Stimulated activated CD4-positive, alpha-beta T cell treated with anti-CD3 and anti-CD28 coated beads, Interleukin-1b, Interleukin-23, amount 100 ng/mL, for 24 hours (primary cell): ENCODE results near the gene TNS2.
"Not testable (repeated sequence)": the region's sequence is repeated elsewhere in the genome, so short reads cannot be mapped to it uniquely, and the experiment has no call there.

Experiments used
- DNase-seq, 4 experiments: peaks; one replicate each; pipeline ENCODE4 v3.0.0-alpha.2; 2020; ENCODE audit warnings: low read depth in 4 of 4, low spot score in 1 of 4

TNS2 gene, protein sequence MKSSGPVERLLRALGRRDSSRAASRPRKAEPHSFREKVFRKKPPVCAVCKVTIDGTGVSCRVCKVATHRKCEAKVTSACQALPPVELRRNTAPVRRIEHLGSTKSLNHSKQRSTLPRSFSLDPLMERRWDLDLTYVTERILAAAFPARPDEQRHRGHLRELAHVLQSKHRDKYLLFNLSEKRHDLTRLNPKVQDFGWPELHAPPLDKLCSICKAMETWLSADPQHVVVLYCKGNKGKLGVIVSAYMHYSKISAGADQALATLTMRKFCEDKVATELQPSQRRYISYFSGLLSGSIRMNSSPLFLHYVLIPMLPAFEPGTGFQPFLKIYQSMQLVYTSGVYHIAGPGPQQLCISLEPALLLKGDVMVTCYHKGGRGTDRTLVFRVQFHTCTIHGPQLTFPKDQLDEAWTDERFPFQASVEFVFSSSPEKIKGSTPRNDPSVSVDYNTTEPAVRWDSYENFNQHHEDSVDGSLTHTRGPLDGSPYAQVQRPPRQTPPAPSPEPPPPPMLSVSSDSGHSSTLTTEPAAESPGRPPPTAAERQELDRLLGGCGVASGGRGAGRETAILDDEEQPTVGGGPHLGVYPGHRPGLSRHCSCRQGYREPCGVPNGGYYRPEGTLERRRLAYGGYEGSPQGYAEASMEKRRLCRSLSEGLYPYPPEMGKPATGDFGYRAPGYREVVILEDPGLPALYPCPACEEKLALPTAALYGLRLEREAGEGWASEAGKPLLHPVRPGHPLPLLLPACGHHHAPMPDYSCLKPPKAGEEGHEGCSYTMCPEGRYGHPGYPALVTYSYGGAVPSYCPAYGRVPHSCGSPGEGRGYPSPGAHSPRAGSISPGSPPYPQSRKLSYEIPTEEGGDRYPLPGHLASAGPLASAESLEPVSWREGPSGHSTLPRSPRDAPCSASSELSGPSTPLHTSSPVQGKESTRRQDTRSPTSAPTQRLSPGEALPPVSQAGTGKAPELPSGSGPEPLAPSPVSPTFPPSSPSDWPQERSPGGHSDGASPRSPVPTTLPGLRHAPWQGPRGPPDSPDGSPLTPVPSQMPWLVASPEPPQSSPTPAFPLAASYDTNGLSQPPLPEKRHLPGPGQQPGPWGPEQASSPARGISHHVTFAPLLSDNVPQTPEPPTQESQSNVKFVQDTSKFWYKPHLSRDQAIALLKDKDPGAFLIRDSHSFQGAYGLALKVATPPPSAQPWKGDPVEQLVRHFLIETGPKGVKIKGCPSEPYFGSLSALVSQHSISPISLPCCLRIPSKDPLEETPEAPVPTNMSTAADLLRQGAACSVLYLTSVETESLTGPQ (N-terminal part only)

GRCh38 chr12:53049571-53050318 lies at the start of gene TNS2:
Gene TNS2 (plus strand): TSS chr12:53050065. CDS start chr12:53050186, 121 bp downstream.
- DNase-seq = no peak

GRCh38 chr12:53004178-53004577 lies 45.7 kb upstream of the TNS2 start:
- no peak for DNase-seq

GRCh38 chr12:53004582-53004981 lies 45.3 kb upstream of the TNS2 start:
- no peak for DNase-seq

DNA sequence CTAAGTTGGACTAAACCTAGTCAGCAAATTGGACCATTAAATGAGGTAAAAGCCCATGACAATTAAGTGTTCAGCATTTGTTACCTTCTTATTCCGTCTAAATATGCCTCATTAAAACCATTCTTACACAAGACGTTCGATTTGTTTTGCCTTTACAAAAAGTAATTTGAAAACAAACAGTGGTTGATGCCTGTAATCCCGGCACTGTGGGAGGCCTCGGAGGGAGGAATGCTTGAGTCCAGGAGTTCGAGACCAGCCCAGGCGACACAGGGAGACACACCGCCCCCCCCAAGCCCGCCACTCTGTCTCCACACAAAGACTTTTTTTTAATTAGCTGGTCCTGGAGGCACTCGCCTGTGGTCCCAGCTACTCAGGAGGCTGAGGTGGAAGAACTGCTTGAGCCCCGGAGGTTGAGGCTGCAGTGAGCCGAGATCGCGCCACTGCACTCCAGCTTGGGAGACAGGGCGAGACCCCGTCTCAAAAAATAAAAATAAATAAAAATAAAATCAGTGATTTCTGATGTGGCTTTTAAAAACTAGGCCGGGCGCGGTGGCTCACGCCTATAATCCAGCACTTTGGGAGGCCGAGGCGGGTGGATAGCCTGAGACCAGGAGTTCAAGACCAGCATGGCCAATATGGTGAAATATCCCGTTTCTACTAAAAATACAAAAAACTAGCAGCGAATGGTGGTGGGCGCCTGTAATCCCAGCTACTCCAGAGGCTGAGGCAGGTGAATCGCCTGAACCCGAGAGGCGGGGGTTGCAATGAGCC lies 44.5 kb upstream of the TNS2 start:
- no peak for DNase-seq

DNA sequence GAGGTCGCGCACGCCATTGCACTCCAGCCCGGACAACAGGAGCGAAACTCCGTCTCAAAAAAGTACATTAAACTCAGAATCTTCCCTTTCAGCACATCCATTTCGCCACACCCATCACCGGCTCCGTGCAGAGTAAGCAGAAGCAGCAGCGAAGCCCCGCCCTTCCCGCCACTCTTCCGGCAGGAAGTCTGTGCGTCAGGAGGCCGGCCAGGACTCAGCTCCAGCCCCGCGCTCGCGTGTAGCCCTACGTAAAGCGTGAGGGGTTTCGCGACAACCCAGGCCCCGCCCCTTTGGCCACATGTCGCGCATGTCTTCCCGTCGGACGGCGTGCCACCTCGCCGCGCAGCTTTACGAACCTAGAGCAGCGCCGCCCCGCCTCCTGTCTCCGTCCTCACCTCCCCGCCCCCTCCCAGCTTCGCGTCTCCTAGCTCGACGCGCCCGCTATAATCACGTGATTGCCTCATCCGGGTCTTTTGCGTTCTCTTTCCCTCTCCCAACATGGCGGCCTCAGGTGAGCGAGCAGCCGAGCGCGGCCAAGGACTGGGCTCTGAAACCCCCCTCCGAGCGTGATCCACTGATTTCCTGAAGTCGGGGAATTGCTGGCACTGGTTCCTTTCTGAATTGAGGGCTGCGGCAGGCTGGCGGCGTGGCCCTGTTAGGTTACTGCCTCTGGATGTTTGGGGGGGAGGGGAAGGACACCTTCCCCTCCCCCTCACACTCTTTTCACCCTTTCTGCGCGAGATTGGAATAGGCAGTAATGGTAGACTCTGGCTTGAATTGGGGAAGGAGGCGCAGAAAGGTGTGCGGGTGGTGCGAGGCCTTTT lies 43.7 kb upstream of the TNS2 start, which contains the start of gene EIF4B:
EIF4B (plus strand) TSS at position 471 of the 824 bp plus-strand sequence; CDS start at position 499, 28 bp downstream.
- DNase-seq = peak; percentile 99 to 100 (median 99)

GRCh38 chr12:53006810-53007309 lies 43.0 kb upstream of the TNS2 start:
- DNase-seq = peak; percentile 68 to 81 (median 81)

DNA sequence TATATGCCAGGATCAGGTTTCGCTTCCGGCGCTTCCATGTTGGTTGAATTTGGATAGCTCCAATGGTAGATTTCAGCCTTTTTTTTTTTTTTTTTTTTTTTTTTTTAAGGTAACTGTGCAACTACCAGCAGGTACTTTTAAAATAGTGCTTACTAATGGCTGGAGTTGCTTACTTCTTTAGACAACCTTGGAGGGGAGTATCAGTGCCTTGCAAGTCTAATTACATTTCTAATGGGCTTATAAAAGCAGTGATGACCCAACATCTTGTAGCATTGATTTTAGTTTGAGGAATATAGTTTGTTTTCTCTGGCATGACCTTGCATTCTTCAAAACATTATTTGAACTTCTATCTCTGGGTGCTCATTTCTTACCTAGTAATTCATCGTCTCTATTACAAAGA lies 42.5 kb upstream of the TNS2 start:
- no peak for DNase-seq

- DNase-seq = not testable (repeated sequence)
These were observed 41.1 kb upstream of the TNS2 start for GRCh38 chr12:53008760-53009159.

- no peak for DNase-seq
These were observed 38.9 kb upstream of the TNS2 start for GRCh38 chr12:53010955-53011354.

DNA sequence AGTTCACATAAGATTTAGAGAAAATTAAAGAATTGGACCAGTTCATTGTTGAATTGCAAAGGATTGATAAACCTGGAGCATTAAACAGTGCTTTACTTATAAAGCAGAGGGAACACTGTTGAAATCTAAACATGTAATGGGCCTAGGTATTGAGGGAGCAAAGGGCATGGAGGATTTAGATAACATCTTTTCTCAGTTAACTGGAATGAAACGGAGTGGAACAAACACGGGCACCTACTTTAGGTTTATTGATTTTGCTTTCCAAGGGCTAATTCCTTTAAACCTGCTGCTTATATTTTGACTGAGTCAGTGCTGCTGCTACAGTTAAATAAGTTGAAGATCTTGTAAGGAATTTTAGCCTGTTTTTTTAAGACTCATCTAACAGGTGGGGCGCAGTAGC lies 38.0 kb upstream of the TNS2 start:
- no peak for DNase-seq

- DNase-seq = no peak
These were observed 36.9 kb upstream of the TNS2 start for GRCh38 chr12:53012928-53013327.

DNA sequence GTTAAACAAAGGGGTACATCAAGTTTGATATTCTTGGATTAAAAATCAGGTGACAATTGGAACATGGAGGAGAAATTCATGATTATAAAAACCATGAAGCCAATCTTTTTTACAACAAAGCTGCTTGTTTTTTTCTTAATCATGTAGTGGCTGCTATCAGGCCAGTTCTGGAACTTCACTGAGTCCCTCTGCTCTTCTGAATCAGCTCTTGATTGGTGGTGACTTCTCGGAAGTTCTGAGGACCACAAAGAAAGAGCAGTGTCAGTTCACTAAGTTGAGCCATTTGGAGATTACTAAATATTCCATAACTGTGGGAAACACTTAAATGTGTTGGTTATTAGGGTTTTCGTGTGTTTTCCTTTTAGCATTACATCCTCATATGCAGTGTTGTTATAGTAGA lies 35.2 kb upstream of the TNS2 start:
- DNase-seq = no peak

DNA sequence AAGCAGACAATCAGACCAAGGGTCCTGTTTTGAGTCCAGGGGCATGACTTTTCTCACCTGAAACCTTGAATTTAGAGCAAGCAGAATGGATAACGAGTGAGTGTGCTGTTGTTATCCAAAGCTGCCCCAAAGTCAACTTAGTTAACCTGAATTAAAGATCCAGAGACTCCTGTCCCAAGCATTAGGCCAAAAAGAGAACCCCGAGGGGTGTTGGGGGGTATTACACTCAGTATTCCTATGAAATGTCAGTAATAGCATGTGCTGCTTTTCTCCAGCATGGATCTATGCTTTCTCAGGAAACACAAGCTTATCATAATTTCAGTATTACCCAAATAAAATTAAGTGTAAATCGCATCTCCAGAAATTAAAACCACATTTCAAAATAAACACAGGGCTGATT lies 24.6 kb upstream of the TNS2 start:
- no peak for DNase-seq

- not testable (repeated sequence) for DNase-seq
These were observed 22.9 kb upstream of the TNS2 start for GRCh38 chr12:53027014-53027413.

- DNase-seq = no peak
These were observed 18.2 kb upstream of the TNS2 start for GRCh38 chr12:53031616-53032015.

DNA sequence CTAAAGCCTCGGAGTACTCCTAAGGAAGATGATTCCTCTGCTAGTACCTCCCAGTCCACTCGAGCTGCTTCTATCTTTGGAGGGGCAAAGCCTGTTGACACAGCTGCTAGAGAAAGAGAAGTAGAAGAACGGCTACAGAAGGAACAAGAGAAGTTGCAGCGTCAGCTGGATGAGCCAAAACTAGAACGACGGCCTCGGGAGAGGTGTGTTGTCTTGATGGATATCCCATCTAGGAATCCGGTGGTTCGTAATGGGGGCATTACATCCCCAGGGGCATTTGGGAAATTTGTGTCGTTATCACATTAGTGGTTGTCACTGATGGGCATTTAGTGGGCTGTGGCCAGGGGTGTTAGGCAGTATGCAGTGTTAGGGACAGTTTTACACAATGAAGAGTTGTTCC lies 16.0 kb upstream of the TNS2 start:
- not testable (repeated sequence) for DNase-seq

DNA sequence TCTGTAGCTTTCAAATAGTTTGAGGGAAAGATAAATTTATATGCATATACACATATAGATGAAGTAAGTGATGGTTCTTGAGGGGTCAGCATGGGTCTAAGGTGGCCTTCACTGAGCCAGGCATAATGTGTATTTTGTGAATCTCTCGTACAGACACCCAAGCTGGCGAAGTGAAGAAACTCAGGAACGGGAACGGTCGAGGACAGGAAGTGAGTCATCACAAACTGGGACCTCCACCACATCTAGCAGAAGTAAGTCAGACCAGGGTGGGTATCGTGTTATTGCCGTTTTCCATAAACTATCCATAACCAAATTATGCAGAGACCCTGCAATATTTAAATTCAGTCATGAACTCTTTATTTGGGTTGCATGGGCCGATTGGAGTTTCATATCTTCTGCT lies 15.4 kb upstream of the TNS2 start:
- no peak for DNase-seq

- no peak for DNase-seq
These were observed 13.1 kb upstream of the TNS2 start for GRCh38 chr12:53036802-53037201.

GRCh38 chr12:53039851-53040250 lies 10.0 kb upstream of the TNS2 start:
- DNase-seq = no peak
